Measurements from ENCODE around the gene BPIFA2. TPM values are rescaled to one million over a fixed set of nuclear protein-coding genes. Genes with fewer than 3 reads are reported as not detected.

BPIFA2 gene
- polyA plus RNA-seq, 1 donor (not counting 4 experiments of a cell fraction or from before 2014, with no cell fraction given) = not detected

DNA sequence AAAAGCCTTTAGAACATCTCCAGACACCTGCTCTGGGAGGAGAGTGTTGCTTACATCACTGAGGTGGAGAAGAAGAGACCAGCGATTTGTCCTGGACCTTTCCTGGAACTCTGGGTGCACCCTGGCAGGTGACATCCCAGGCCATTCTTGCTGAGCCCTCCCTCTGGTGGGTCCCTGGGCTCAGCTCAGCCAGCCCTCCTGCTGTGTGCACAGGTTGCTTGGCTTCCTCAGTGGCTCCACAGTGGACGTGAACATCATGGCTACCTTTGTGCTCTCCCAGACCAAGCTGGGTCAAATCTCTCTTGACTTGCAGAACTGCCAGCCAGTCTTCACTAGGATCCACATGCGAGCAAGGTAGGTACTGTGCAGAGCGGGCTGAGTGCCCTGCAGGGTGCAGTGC lies 19.9 kb upstream of the BPIFA2 start:
- no peaks in the 10 kb centered on the region for H4K20me1 ChIP-seq (ENCODE audit: control insufficient read depth, extremely low read depth, insufficient read depth, low read length)
- no peak overlapping the region for H3K9ac ChIP-seq (ENCODE audit: control insufficient read depth, extremely low read depth, insufficient read depth, low read length)
- H3K4me2 ChIP-seq (ENCODE audit: control insufficient read depth, extremely low read depth, insufficient read depth, low read depth, low read length) = no peak overlapping the region
- H3K79me2 ChIP-seq (ENCODE audit: control insufficient read depth, insufficient read depth, low read length) = no peaks in the 10 kb centered on the region
- no peak for DNase-seq (ENCODE audit: low read depth, low spot score)
- no peaks in the 10 kb centered on the region for H3K4me1 ChIP-seq (ENCODE audit: control insufficient read depth, extremely low read depth, insufficient read depth, low read length)
- no peak overlapping the region for H3K4me3 ChIP-seq (ENCODE audit: control insufficient read depth in 2 of 3, extremely low read depth in 1 of 3, insufficient read depth in 2 of 3, low read depth in 1 of 3, low read length in 3 of 3)
- no peaks in the 10 kb centered on the region for H3K27me3 ChIP-seq (ENCODE audit: control insufficient read depth, extremely low read depth, insufficient read depth, low read length)
- no peaks in the 10 kb centered on the region for H3K9me1 ChIP-seq (ENCODE audit: control insufficient read depth, extremely low read depth, insufficient read depth, low read length)
- no peaks in the 10 kb centered on the region for H3K36me3 ChIP-seq (ENCODE audit: control insufficient read depth in 2 of 2, extremely low read depth in 1 of 2, insufficient read depth in 2 of 2, low read length in 2 of 2)
- no peak for FAIRE-seq
- H3K27ac ChIP-seq (ENCODE audit: control insufficient read depth, insufficient read depth, low read length) = no peak overlapping the region
- H2AFZ ChIP-seq (ENCODE audit: control insufficient read depth, low read length) = no peak overlapping the region
- no peak for TF ChIP-seq EZH2 (IDR thresholded peaks at IDR 0.05; ENCODE audit: low read length)
- TF ChIP-seq, protein P1, sequence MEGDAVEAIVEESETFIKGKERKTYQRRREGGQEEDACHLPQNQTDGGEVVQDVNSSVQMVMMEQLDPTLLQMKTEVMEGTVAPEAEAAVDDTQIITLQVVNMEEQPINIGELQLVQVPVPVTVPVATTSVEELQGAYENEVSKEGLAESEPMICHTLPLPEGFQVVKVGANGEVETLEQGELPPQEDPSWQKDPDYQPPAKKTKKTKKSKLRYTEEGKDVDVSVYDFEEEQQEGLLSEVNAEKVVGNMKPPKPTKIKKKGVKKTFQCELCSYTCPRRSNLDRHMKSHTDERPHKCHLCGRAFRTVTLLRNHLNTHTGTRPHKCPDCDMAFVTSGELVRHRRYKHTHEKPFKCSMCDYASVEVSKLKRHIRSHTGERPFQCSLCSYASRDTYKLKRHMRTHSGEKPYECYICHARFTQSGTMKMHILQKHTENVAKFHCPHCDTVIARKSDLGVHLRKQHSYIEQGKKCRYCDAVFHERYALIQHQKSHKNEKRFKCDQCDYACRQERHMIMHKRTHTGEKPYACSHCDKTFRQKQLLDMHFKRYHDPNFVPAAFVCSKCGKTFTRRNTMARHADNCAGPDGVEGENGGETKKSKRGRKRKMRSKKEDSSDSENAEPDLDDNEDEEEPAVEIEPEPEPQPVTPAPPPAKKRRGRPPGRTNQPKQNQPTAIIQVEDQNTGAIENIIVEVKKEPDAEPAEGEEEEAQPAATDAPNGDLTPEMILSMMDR (optimal IDR thresholded peaks at IDR 0.05 in 1 of 3, IDR thresholded peaks at IDR 0.05 in 1 of 3, conservative IDR thresholded peaks at IDR 0.05 in 1 of 3; ENCODE audit: extremely low read depth in 1 of 3, insufficient read depth in 2 of 3, low read length in 3 of 3) = no peak
- dilution Hi-C loops (cut with MboI; ENCODE audit: extremely low pct_ligation_motif_present, low sequenced_read_pairs) = no loop called here
- H3K9me3 ChIP-seq (ENCODE audit: control insufficient read depth, low read depth, low read length) = no peaks in the 10 kb centered on the region

DNA sequence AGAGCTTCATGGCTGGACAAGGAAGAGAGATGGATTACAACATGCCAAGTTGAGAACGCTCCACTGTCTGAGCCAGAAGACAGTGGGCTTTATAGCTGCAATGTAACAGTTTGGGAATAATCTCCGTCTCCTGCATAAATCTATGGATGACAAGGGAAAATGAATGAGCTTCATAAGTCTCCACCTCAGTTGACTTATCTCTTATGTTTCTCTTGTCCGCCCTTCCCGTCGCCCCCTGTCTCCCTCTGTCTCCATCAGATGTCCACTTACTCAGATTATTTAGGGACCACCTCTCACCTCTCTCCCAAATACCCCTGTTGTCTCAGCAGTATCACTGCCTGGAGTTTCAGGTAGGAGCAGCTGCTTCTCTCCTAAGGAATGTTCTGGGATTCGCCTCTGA lies 13.7 kb upstream of the BPIFA2 start:
- H3K9me3 ChIP-seq (ENCODE audit: control insufficient read depth, low read depth, low read length) = no peaks in the 10 kb centered on the region
- no peaks in the 10 kb centered on the region for H4K20me1 ChIP-seq (ENCODE audit: control insufficient read depth, extremely low read depth, insufficient read depth, low read length)
- no peaks in the 10 kb centered on the region for H3K79me2 ChIP-seq (ENCODE audit: control insufficient read depth, insufficient read depth, low read length)
- no peak overlapping the region for H3K4me2 ChIP-seq (ENCODE audit: control insufficient read depth, extremely low read depth, insufficient read depth, low read depth, low read length)
- DNase-seq (ENCODE audit: low read depth, low spot score) (no peak), FAIRE-seq (no peak)
- TF ChIP-seq EZH2 (IDR thresholded peaks at IDR 0.05; ENCODE audit: low read length) = no peak
- TF ChIP-seq, protein P1 (optimal IDR thresholded peaks at IDR 0.05 in 1 of 3, IDR thresholded peaks at IDR 0.05 in 1 of 3, conservative IDR thresholded peaks at IDR 0.05 in 1 of 3; ENCODE audit: extremely low read depth in 1 of 3, insufficient read depth in 2 of 3, low read length in 3 of 3) = no peak
- dilution Hi-C loops (cut with MboI; ENCODE audit: extremely low pct_ligation_motif_present, low sequenced_read_pairs) = no loop called here
- no peak overlapping the region for H3K4me3 ChIP-seq (ENCODE audit: control insufficient read depth in 2 of 3, extremely low read depth in 1 of 3, insufficient read depth in 2 of 3, low read depth in 1 of 3, low read length in 3 of 3)
- no peaks in the 10 kb centered on the region for H3K4me1 ChIP-seq (ENCODE audit: control insufficient read depth, extremely low read depth, insufficient read depth, low read length)
- H3K36me3 ChIP-seq (ENCODE audit: control insufficient read depth in 2 of 2, extremely low read depth in 1 of 2, insufficient read depth in 2 of 2, low read length in 2 of 2) = no peaks in the 10 kb centered on the region
- no peak overlapping the region for H3K9ac ChIP-seq (ENCODE audit: control insufficient read depth, extremely low read depth, insufficient read depth, low read length)
- no peaks in the 10 kb centered on the region for H3K9me1 ChIP-seq (ENCODE audit: control insufficient read depth, extremely low read depth, insufficient read depth, low read length)
- no peak overlapping the region for H3K27ac ChIP-seq (ENCODE audit: control insufficient read depth, insufficient read depth, low read length)
- no peaks in the 10 kb centered on the region for H3K27me3 ChIP-seq (ENCODE audit: control insufficient read depth, extremely low read depth, insufficient read depth, low read length)
- no peak overlapping the region for H2AFZ ChIP-seq (ENCODE audit: control insufficient read depth, low read length)
